HepG2 (cell line): ENCODE data around the gene SLC22A7. TPM values are rescaled to one million over a fixed set of nuclear protein-coding genes. Genes with fewer than 3 reads are reported as not detected.

ENCODE experiments used
- AKNA ChIP-seq: sonication (generic); formaldehyde crosslinking; IDR thresholded peaks from 2 replicates; pipeline ENCODE4 v1.4.0; 2020; ENCODE audit warnings: missing genetic modification reagents, borderline replicate concordance
- GATA4 ChIP-seq: sonication (generic); IDR thresholded peaks from 2 replicates; pipeline ENCODE4 v1.6.1; 2016; ENCODE audit warnings: antibody characterized with exemption, low read depth, borderline replicate concordance
- HMGXB3 ChIP-seq: sonication (generic); formaldehyde crosslinking; IDR thresholded peaks from 2 replicates; pipeline ENCODE4 v1.4.0; 2020; ENCODE audit warnings: missing genetic modification reagents, borderline replicate concordance
- HNF1B ChIP-seq: sonication (generic); formaldehyde crosslinking; IDR thresholded peaks from 2 replicates; pipeline ENCODE4 v1.5.1; 2020; ENCODE audit warnings: mild to moderate bottlenecking, moderate library complexity, missing genetic modification reagents
- IKZF5 ChIP-seq: IDR thresholded peaks from 2 replicates; pipeline ENCODE4 v1.6.1; 2018; ENCODE audit warnings: missing genetic modification reagents, mild to moderate bottlenecking, missing compliant biosample characterization
- NRL ChIP-seq: sonication (generic); formaldehyde crosslinking; IDR thresholded peaks from 2 replicates; pipeline ENCODE4 v1.5.0; 2020; ENCODE audit warnings: missing genetic modification reagents, mild to moderate bottlenecking, moderate library complexity, borderline replicate concordance
- XRCC5 ChIP-seq: fragments of 200-400 bp; formaldehyde crosslinking; optimal IDR thresholded peaks from 2 replicates; pipeline ENCODE3; 2017; ENCODE audit warnings: mild to moderate bottlenecking, low read length
- ZBTB21 ChIP-seq: sonication (generic); formaldehyde crosslinking; IDR thresholded peaks from 2 replicates; pipeline ENCODE4 v1.4.0; 2020; ENCODE audit warnings: missing genetic modification reagents
- ZNF160 ChIP-seq: sonication (generic); formaldehyde crosslinking; IDR thresholded peaks from 2 replicates; pipeline ENCODE4 v1.8.0; 2022; ENCODE audit warnings: mild to moderate bottlenecking, inconsistent platforms, missing genetic modification reagents
- ZNF235 ChIP-seq: sonication (generic); formaldehyde crosslinking; IDR thresholded peaks from 2 replicates; pipeline ENCODE4 v1.8.1; 2023; ENCODE audit warnings: mild to moderate bottlenecking, missing genetic modification reagents, borderline replicate concordance
- ZSCAN31 ChIP-seq: sonication (generic); formaldehyde crosslinking; IDR thresholded peaks from 2 replicates; pipeline ENCODE4 v1.5.0; 2020; ENCODE audit warnings: low read depth, mild to moderate bottlenecking, missing genetic modification reagents
- ZUFSP ChIP-seq: sonication (generic); formaldehyde crosslinking; IDR thresholded peaks from 2 replicates; pipeline ENCODE4 v1.9.0; 2021; ENCODE audit warnings: missing genetic modification reagents, mild to moderate bottlenecking, borderline replicate concordance
- polyA plus RNA-seq, 8 experiments: library from polyadenylated mRNA; depleted of rRNA in 3 of 8; stranded (reverse) in 7 of 8; unstranded in 1 of 8; fragments of >200 nt; fragmentation: Illumina TruSeq in 4 of 8; extraction: Trizol in 4 of 8; gene quantifications; 2 replicates each; pipeline versions ENCODE4 v1.2.1 to v1.2.3, GENCODE V29; 2011 to 2016; ENCODE audit warnings: low read depth in 4 of 8, missing spikeins in 1 of 8, mixed read lengths in 1 of 8; ENCODE audit not compliant: insufficient read depth in 1 of 8
- total RNA-seq, 5 experiments: library from RNA; depleted of rRNA; stranded (reverse); fragments of >200 nt; fragmentation: Illumina TruSeq; extraction: Trizol; gene quantifications; 2 replicates each; pipeline ENCODE4 v1.2.3, GENCODE V29; 2016; ENCODE audit warnings: low read depth in 1 of 5

The SLC22A7 gene
- total and polyA plus RNA-seq, 2 of the 13 experiments (the other 11 are each of a cell fraction or from before 2014, with no cell fraction given), result 5.3 to 22.6 TPM

GRCh38 chr6:43267619-43268354 lies 30.3 kb upstream of the SLC22A7 start (continued):
- peak; percentile 51; the same call in 1 of the 2 replicates for TF ChIP-seq ZBTB21 (CRISPR knock-in tag)
- peak; percentile 97 for TF ChIP-seq HMGXB3 (CRISPR knock-in tag)
- TF ChIP-seq ZNF235 (CRISPR knock-in tag), result peak; percentile 91; the same call in 1 of the 2 replicates
- no peak for TF ChIP-seq ZUFSP
- TF ChIP-seq AKNA (CRISPR knock-in tag), result no peak
- peak; percentile 99 for TF ChIP-seq HNF1B
- TF ChIP-seq NRL, result peak; percentile 94
- TF ChIP-seq XRCC5, result peak; percentile 96
- peak; percentile 100 for TF ChIP-seq IKZF5
- peak; percentile 99 for TF ChIP-seq GATA4
- peak; percentile 96 for TF ChIP-seq ZNF160
- peak; percentile 100 for TF ChIP-seq ZSCAN31
